ENCODE data around the gene ABCC1.

The ABCC1 gene

GRCh38 chr16:16105646-16106045 lies 156.2 kb downstream of the ABCC1 start:
- TF ChIP-seq, protein P1, sequence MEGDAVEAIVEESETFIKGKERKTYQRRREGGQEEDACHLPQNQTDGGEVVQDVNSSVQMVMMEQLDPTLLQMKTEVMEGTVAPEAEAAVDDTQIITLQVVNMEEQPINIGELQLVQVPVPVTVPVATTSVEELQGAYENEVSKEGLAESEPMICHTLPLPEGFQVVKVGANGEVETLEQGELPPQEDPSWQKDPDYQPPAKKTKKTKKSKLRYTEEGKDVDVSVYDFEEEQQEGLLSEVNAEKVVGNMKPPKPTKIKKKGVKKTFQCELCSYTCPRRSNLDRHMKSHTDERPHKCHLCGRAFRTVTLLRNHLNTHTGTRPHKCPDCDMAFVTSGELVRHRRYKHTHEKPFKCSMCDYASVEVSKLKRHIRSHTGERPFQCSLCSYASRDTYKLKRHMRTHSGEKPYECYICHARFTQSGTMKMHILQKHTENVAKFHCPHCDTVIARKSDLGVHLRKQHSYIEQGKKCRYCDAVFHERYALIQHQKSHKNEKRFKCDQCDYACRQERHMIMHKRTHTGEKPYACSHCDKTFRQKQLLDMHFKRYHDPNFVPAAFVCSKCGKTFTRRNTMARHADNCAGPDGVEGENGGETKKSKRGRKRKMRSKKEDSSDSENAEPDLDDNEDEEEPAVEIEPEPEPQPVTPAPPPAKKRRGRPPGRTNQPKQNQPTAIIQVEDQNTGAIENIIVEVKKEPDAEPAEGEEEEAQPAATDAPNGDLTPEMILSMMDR (IDR thresholded peaks at IDR 0.05; ENCODE audit: control insufficient read depth, extremely low read depth, insufficient read depth): no peak
- no peak overlapping the region for H3K4me3 ChIP-seq (ENCODE audit: low read depth, low read length)
- no peak for DNase-seq (ENCODE audit: low read depth)

- no peak for DNase-seq (ENCODE audit: low read depth)
- TF ChIP-seq, protein P1 (IDR thresholded peaks at IDR 0.05; ENCODE audit: control insufficient read depth, extremely low read depth, insufficient read depth): no peak
- no peak overlapping the region for H3K4me3 ChIP-seq (ENCODE audit: low read depth, low read length)
Observed at GRCh38 chr16:16106466-16106865, 157.1 kb downstream of the ABCC1 start.

GRCh38 chr16:16107839-16108238 lies 158.4 kb downstream of the ABCC1 start:
- TF ChIP-seq, protein P1 (IDR thresholded peaks at IDR 0.05; ENCODE audit: control insufficient read depth, extremely low read depth, insufficient read depth): no peak
- no peak overlapping the region for H3K4me3 ChIP-seq (ENCODE audit: low read depth, low read length)
- DNase-seq (ENCODE audit: low read depth): no peak

GRCh38 chr16:16108759-16109158 lies 159.3 kb downstream of the ABCC1 start:
- no peak for DNase-seq (ENCODE audit: low read depth)
- no peak overlapping the region for H3K4me3 ChIP-seq (ENCODE audit: low read depth, low read length)
- TF ChIP-seq, protein P1 (IDR thresholded peaks at IDR 0.05; ENCODE audit: control insufficient read depth, extremely low read depth, insufficient read depth): no peak

DNA sequence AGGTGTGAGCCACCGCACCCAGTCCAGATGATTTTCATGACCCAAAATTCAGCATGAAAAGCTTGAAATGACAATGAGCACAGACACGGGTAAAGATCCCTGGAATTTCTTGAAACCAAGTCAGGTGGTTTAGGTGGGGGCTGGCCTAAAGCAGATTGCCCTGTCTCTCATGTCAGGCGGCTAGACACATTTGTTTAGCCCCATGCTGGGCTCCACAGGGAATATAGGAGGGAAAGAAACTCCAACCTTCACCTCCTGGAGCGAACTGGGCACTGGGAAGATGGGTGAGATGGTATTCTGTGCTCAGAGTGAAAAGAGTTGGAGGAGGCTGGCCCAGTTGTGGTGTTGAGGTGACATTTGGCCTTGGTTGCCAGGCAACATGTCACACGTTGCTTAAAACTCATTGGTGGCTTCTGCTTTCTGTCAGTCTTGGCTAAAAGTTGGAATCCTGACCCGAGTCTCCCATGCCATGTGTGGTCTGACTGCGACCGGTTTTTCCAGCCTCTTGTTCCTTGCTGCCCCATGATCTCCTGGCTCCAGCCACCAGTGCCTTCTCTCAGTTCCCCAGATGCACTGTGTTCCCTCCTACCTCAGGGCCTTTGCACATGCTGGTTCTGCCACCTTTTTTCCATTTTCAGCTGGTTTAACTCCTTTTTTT lies 160.2 kb downstream of the ABCC1 start:
- DNase-seq (ENCODE audit: low read depth): no peak
- no peak overlapping the region for H3K4me3 ChIP-seq (ENCODE audit: low read depth, low read length)
- TF ChIP-seq, protein P1 (IDR thresholded peaks at IDR 0.05; ENCODE audit: control insufficient read depth, extremely low read depth, insufficient read depth): no peak

DNA sequence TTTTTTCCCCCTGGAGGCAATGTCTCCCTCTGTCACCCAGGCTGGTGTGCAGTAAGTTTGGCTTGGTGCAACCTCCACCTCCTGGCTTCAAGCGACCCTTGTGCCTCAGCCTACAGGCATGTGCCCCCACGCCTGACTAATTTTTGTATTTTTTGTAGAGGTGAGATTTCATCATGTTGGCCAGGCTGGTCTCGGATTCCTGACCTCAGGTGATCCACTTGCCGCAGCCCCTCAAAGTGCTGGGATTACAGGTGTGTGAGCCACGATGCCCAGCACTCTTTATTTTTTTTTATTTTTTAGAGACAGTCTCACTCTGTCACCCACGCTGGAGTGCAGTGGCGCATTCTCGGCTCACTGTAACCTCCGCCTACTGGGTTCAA lies 160.7 kb downstream of the ABCC1 start:
- TF ChIP-seq, protein P1 (IDR thresholded peaks at IDR 0.05; ENCODE audit: control insufficient read depth, extremely low read depth, insufficient read depth): no peak
- H3K4me3 ChIP-seq (ENCODE audit: low read depth, low read length): no peak overlapping the region
- DNase-seq (ENCODE audit: low read depth): no peak

- DNase-seq (ENCODE audit: low read depth): no peak
- H3K4me3 ChIP-seq (ENCODE audit: low read depth, low read length): no peak overlapping the region
- TF ChIP-seq, protein P1 (IDR thresholded peaks at IDR 0.05; ENCODE audit: control insufficient read depth, extremely low read depth, insufficient read depth): no peak
Observed at GRCh38 chr16:16111639-16112038, 162.2 kb downstream of the ABCC1 start.
